Measurements from ENCODE around the gene KCNK6. TPM values are rescaled to one million over a fixed set of nuclear protein-coding genes. Genes with fewer than 3 reads are reported as not detected.

KCNK6 gene
- 0.94 and 1.9 TPM in 2 replicates for total RNA-seq (2014; rRNA removed; shearing (Covaris generic))
- 3.4 and 4.2 TPM in 2 replicates for polyA plus RNA-seq (2015; cell fraction: cytosol; rRNA removed)
- 3.5 and 3.7 TPM in 2 replicates for polyA plus RNA-seq (2015; cell fraction: nucleus; rRNA removed)

GRCh38 chr19:38319421-38320258, at the start of gene KCNK6:
Gene KCNK6, plus strand, starts transcription at chr19:38319845. Its CDS starts 106 bp downstream, at chr19:38319951.
- DNase-seq (ENCODE audit: low read depth): no peak

DNA sequence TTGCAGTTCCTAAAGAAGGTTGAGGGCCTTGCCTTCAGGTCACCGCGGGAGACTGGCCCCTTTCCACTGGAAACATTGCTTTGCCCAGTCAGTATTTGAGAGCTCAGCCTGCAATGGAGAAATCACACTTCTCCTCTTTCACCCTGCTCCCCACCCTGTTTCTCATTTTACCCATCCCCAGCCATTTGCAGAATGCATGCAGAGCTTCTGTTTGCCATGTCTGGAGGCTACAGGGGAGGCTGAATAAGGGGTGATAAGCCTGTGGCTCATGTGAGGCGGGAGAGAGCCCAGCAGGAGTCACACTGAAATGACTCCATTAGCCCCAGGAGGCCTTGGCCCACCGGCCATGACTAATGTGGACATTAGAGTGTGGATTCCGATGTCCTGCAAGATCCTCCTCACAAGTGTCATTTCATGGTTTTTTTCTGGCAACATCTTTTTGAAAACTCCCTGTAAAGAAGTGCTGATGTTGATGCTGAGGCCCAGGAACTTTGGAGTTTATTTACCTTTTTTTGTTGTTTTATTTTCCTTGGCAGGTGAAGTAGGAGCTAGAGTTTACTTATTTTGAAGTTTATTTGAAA, 49.0 kb upstream of the KCNK6 start:
- peak; percentile 47 for DNase-seq (ENCODE audit: low read depth)

DNA sequence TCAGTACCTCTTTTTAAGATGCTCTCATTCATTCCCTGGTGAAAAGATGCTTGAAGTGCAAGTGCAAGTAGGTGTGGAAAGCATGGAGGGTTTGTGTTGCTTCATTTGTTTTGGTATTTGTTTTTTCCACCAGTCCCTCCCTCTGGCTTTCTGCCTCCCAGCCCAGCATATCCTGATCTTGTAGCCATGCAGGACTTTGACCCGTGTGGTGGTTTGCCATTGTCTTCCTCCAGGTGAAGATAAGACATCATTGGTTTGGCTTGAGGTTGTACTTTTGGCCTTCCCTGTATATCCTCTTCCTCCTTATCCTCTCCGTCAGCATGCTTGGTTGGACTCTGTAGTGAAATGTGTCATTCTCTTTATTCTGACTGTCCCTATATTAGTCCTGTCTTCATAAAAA, 46.1 kb upstream of the KCNK6 start:
- DNase-seq (ENCODE audit: low read depth): no peak

- DNase-seq (ENCODE audit: low read depth): no peak
These were observed 44.9 kb upstream of the KCNK6 start for GRCh38 chr19:38274739-38275138.

- no peak for DNase-seq (ENCODE audit: low read depth)
These were observed 42.6 kb upstream of the KCNK6 start for GRCh38 chr19:38276942-38277517.

DNA sequence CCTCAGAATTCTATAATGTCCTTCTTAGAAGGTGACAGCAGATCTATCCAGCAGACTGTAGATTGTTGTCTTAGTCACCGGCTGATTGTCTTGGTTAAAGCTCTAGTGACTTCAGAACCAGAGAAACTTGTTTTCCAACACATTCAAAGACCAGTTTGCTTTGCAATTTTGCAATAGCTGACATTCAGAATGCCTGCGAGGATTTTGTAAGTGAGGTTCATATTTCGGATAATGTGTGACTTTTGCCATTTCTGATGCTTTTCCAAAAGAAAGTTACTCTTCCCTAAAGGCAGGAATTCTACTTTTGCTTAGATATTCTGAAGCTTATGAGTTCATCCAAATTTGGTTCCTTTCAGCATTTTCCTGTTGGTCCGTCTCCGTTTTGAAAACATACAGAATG, 42.1 kb upstream of the KCNK6 start:
- DNase-seq (ENCODE audit: low read depth): no peak

DNA sequence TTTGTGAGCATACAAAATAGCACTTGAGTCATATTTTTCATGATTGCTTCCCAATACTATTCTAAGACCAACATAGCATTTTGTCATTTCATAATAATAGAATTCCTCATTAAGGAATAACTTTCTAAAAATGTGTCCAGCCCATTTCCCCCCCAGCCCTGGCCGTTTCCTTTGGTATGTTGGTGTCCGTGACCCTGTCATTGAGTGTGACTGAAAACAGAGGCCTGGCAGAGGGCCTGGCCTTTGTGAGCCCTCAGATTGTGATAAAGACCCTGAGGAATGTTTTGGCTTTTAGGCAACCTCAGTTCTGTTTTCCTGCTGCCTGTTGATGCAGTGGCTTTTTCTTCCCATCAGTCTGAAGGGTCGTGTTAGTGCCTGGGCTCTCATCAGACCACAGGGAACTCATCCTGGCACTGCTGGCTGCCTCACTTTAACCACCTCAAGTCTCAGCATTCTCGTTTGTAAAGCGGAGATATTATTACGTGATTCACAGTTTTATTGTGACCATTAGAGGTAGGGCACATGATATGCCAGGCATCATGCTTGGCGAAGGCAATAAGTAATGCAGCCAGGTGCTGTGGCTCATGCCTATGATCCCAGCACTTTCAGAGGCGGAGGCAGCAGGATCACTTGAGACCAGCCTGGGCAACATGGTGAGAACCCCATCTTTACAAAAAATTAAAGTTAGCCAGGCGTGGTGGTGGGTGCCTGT, 41.5 kb upstream of the KCNK6 start:
- no peak for DNase-seq (ENCODE audit: low read depth)

- DNase-seq (ENCODE audit: low read depth): no peak
These were observed 40.9 kb upstream of the KCNK6 start for GRCh38 chr19:38278751-38279150.

DNA sequence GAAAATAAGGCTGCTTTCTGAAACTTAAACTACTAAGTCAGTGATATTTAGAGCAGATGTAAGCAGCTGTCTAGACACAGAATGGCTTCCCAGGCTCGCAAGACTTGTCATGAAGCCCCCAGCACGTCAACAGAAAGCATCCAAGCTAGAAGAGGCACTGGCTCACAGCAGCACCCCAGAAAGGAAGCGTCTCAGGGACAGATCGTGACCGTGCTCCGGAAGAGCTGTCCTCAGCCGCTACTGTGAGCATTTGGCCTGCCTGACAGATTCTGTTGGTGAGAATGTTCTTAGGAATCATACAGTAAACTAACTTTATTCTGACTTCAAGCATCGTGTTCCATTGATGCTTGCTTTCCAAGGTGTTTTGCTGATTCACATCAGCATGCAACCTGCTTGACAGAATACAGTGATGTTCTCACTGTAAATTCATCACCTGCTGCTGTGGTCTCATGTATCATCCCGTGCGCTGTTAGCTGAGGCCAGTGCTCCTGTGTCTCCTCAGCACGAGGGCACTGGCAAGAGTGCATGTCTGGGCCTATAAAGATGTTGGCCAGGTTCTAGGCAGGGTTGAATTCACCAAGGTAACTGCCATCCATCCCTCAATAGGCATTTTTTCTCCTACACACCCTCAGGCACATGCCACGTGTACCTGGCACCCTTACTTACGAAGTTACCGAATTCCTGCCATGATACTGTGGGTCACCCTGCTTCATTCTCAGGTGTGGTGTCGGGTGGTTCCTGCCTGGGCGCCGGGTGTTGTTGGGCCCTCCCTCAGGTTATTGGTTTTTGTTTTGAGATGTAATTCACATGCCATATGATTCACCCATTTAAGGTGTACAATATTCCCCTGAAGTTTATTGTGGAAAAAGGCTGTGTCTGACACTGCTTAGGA, 39.4 kb upstream of the KCNK6 start:
- no peak for DNase-seq (ENCODE audit: low read depth)

- DNase-seq (ENCODE audit: low read depth): no peak
These were observed 37.7 kb upstream of the KCNK6 start for GRCh38 chr19:38281811-38282566.

- DNase-seq (ENCODE audit: low read depth): no peak
These were observed 36.4 kb upstream of the KCNK6 start for GRCh38 chr19:38283271-38283670.

- DNase-seq (ENCODE audit: low read depth): no peak
These were observed 35.2 kb upstream of the KCNK6 start for GRCh38 chr19:38284422-38284821.

- no peak for DNase-seq (ENCODE audit: low read depth)
These were observed 34.1 kb upstream of the KCNK6 start for GRCh38 chr19:38285567-38285966.

GRCh38 chr19:38287604-38288003, 32.0 kb upstream of the KCNK6 start:
- no peak for DNase-seq (ENCODE audit: low read depth)

GRCh38 chr19:38288123-38288855, 31.4 kb upstream of the KCNK6 start:
- no peak for DNase-seq (ENCODE audit: low read depth)

- no peak for DNase-seq (ENCODE audit: low read depth)
These were observed 29.7 kb upstream of the KCNK6 start for GRCh38 chr19:38289955-38290354.

DNA sequence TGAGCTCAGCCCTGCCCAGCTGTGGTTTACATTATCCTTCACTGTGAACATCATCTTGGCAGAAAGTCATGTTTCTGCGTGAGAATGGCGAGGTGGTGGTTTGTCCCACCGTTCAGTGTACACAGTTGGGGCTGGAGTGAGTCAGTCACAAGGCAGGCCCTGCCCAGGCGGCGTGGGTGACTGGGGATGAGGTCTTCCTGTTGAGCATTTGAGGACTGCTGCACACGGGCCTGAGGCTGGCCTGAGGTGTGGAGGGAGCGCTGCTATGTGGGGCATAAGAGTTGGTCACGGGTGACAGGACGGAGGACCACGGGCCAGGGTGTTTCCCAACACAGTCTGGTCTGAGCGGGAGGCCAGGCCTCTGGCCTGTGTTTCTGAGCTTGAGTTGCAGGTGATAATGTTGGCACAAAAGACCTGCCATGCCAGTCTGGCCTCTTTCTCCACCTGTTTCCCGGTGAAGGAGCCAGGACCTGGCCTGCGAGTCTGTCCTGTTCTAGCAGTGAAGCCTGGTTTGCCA, 29.0 kb upstream of the KCNK6 start:
- DNase-seq (ENCODE audit: low read depth): peak; percentile 89

- DNase-seq (ENCODE audit: low read depth): no peak
These were observed 27.8 kb upstream of the KCNK6 start for GRCh38 chr19:38291855-38292254.

DNA sequence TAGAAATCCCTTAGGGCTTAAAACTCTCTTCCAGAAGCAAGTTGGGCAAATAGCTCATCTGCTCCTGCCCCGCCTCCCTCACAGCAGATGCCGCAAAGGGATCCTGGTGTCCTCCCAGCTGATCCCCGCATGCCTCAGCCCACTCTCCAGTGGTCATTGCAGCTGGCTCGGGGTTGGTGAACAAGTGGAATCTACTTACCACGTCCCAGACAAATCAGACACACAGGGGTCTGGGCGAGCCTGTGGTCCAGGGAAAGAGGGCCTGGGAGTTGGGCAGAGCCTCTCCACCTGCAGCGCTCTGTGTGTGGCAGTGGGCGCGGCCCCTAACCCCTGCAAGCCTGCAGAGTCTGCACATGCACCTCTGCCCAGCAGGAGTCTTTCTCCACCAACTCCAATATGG, 26.4 kb upstream of the KCNK6 start:
- no peak for DNase-seq (ENCODE audit: low read depth)
